Fibroblast of skin of back (primary cell): ENCODE data around the gene SPATA9.
"Not testable (repeated sequence)": the region's sequence is repeated elsewhere in the genome, so short reads cannot be mapped to it uniquely, and the experiment has no call there.

ENCODE experiments used
- DNase-seq: peaks from one replicate; pipeline ENCODE4 v3.0.0-alpha.2; 2013

The SPATA9 gene

GRCh38 chr5:95717439-95717838, 34.6 kb upstream of the SPATA9 start:
- DNase-seq = no peak

- DNase-seq = peak; percentile 73
Measured at GRCh38 chr5:95715799-95716461, 33.1 kb upstream of the SPATA9 start.

GRCh38 chr5:95713960-95714710, 31.3 kb upstream of the SPATA9 start:
- DNase-seq = no peak

- not testable (repeated sequence) for DNase-seq
Measured at GRCh38 chr5:95713246-95713645, 30.5 kb upstream of the SPATA9 start.

- DNase-seq = peak; percentile 62
Measured at GRCh38 chr5:95712347-95712958, 29.7 kb upstream of the SPATA9 start.

GRCh38 chr5:95711501-95712346, 28.9 kb upstream of the SPATA9 start:
- no peak for DNase-seq

GRCh38 chr5:95710651-95711500, 28.1 kb upstream of the SPATA9 start:
- DNase-seq = not testable (repeated sequence)

GRCh38 chr5:95709967-95710650, 27.3 kb upstream of the SPATA9 start:
- no peak for DNase-seq

GRCh38 chr5:95708876-95709275, 26.1 kb upstream of the SPATA9 start:
- no peak for DNase-seq

GRCh38 chr5:95707534-95708188, 24.9 kb upstream of the SPATA9 start:
- not testable (repeated sequence) for DNase-seq

- DNase-seq = no peak
Measured at GRCh38 chr5:95707055-95707454, 24.3 kb upstream of the SPATA9 start.

GRCh38 chr5:95706196-95706595, 23.4 kb upstream of the SPATA9 start:
- DNase-seq = not testable (repeated sequence)

- no peak for DNase-seq
Measured at GRCh38 chr5:95704150-95704549, 21.4 kb upstream of the SPATA9 start.

GRCh38 chr5:95701074-95701473, 18.3 kb upstream of the SPATA9 start:
- no peak for DNase-seq

GRCh38 chr5:95699337-95699736, 16.5 kb upstream of the SPATA9 start:
- no peak for DNase-seq

- peak; percentile 50 for DNase-seq
Measured at GRCh38 chr5:95697781-95698681, 15.2 kb upstream of the SPATA9 start.

- DNase-seq = no peak
Measured at GRCh38 chr5:95690333-95690732, 7.5 kb upstream of the SPATA9 start.

GRCh38 chr5:95689680-95690079, 6.9 kb upstream of the SPATA9 start:
- DNase-seq = no peak

- DNase-seq = peak; percentile 52
Measured at GRCh38 chr5:95686651-95687050, 3.9 kb upstream of the SPATA9 start.

GRCh38 chr5:95684361-95684760, 1.6 kb upstream of the SPATA9 start:
- DNase-seq = no peak
